H1 (cell line): ENCODE data around the gene ATXN7L3. TPM values are rescaled to one million over a fixed set of nuclear protein-coding genes. Genes with fewer than 3 reads are reported as not detected.

ENCODE experiments used
- CTCF ChIA-PET: fragments of 300-600 bp; sonication (Branson Sonifier 250); formaldehyde crosslinking; loops from one replicate; lab custom pipeline; 2021; ENCODE audit not compliant: partially characterized antibody; lab: Charles Lee
- POLR2A ChIA-PET: fragments of 300-600 bp; sonication (Branson Sonifier 250); formaldehyde crosslinking; loops from one replicate; lab custom pipeline; 2021; ENCODE audit warnings: inconsistent platforms; ENCODE audit not compliant: partially characterized antibody; lab: Charles Lee
- DNase-seq, 2 experiments: peaks; one replicate each; pipeline versions ENCODE4 v3.0.0 to v3.0.0-alpha.2; 2010 to 2022; ENCODE audit warnings: low spot score in 2 of 2, low read depth in 1 of 2, mixed read lengths in 1 of 2
- FAIRE-seq: peaks from 2 replicates; lab custom pipeline; 2011; peaks lifted over from hg19 to GRCh38; lab: Jason Lieb, UNC
- H2AFZ ChIP-seq: 2 replicates; pipeline ENCODE4 v1.8.1; 2012; ENCODE audit warnings: low read length, inconsistent platforms
- H2AK5ac ChIP-seq: 2 replicates; pipeline ENCODE4 v1.6.1; 2013; ENCODE audit warnings: low read depth, low read length
- H2BK120ac ChIP-seq: replicated peaks from 2 replicates; pipeline ENCODE3; 2013; ENCODE audit warnings: low read depth, low read length, inconsistent platforms
- H2BK12ac ChIP-seq: 2 replicates; pipeline ENCODE4 v1.6.1; 2013; ENCODE audit warnings: low read depth, low read length
- H2BK15ac ChIP-seq: 2 replicates; pipeline ENCODE4 v1.6.1; 2013; ENCODE audit warnings: low read length
- H2BK20ac ChIP-seq: 2 replicates; pipeline ENCODE4 v1.6.1; 2013; ENCODE audit warnings: low read length
- H2BK5ac ChIP-seq: 2 replicates; pipeline ENCODE4 v1.6.1; 2013; ENCODE audit warnings: low read depth, low read length
- H3K14ac ChIP-seq: 2 replicates; pipeline ENCODE4 v1.6.1; 2013; ENCODE audit warnings: inconsistent platforms; ENCODE audit not compliant: insufficient read length
- H3K18ac ChIP-seq: 2 replicates; pipeline ENCODE4 v1.6.1; 2013; ENCODE audit warnings: low read length; ENCODE audit errors: extremely low read depth
- H3K23ac ChIP-seq: 2 replicates; pipeline ENCODE4 v1.6.1; 2013; ENCODE audit warnings: inconsistent platforms; ENCODE audit not compliant: insufficient read length
- H3K23me2 ChIP-seq: 2 replicates; pipeline ENCODE4 v1.6.1; 2013; ENCODE audit warnings: low read depth, low read length
- H3K27ac ChIP-seq: 2 replicates; pipeline ENCODE4 v1.6.1; 2011; ENCODE audit warnings: low read depth, low read length, inconsistent platforms
- H3K27me3 ChIP-seq, 4 experiments: replicated peaks in 1 of 4; 1 replicate in 1 of 4; 2 replicates in 3 of 4; pipeline versions ENCODE4 v1.6.1 to v1.8.1; 2011 to 2013; ENCODE audit warnings: low read length in 3 of 4, mild to moderate bottlenecking in 3 of 4, inconsistent platforms in 2 of 4, mixed read lengths in 2 of 4, moderate library complexity in 1 of 4; ENCODE audit not compliant: control insufficient read depth in 3 of 4, insufficient read depth in 3 of 4; ENCODE audit errors: extremely low read depth in 1 of 4
- H3K36me3 ChIP-seq, 4 experiments: 2 replicates each; pipeline versions ENCODE4 v1.6.1 to v1.8.1; 2011 to 2013; ENCODE audit warnings: mild to moderate bottlenecking in 4 of 4, low read length in 3 of 4, moderate library complexity in 2 of 4, control low read depth in 1 of 4, inconsistent platforms in 1 of 4; ENCODE audit not compliant: insufficient read depth in 4 of 4, control insufficient read depth in 2 of 4
- H3K4ac ChIP-seq: replicated peaks from 2 replicates; pipeline ENCODE3; 2013; ENCODE audit warnings: low read length, low read depth, mixed read lengths, inconsistent platforms; ENCODE audit not compliant: insufficient read length
- H3K4me1 ChIP-seq, 4 experiments: replicated peaks in 1 of 4; 1 replicate in 1 of 4; 2 replicates in 3 of 4; pipeline versions ENCODE4 v1.6.1 to v1.8.1; 2011 to 2013; ENCODE audit warnings: low read length in 3 of 4, inconsistent platforms in 2 of 4, mixed read lengths in 1 of 4; ENCODE audit not compliant: insufficient read depth in 4 of 4, control insufficient read depth in 3 of 4
- H3K4me2 ChIP-seq, 2 experiments: 2 replicates each; pipeline versions ENCODE4 v1.6.1 to v1.8.1; 2011 to 2013; ENCODE audit warnings: low read depth in 2 of 2, low read length in 2 of 2, control low read depth in 1 of 2, inconsistent platforms in 1 of 2, mild to moderate bottlenecking in 1 of 2; ENCODE audit not compliant: insufficient read depth in 1 of 2
- H3K4me3 ChIP-seq, 4 experiments: fragments of 200-600, 300-600 bp in 1 of 4; sonication (generic), shearing (Covaris generic), sonication (Bioruptor Twin) in 1 of 4; 2 replicates each; pipeline versions ENCODE4 v1.5.1 to v1.8.1; 2011 to 2016; ENCODE audit warnings: low read length in 4 of 4, low read depth in 3 of 4, control low read depth in 2 of 4, inconsistent platforms in 2 of 4, mild to moderate bottlenecking in 2 of 4, mixed read lengths in 1 of 4, moderate library complexity in 1 of 4; ENCODE audit not compliant: insufficient read depth in 2 of 4; ENCODE audit errors: extremely low read depth in 1 of 4
- H3K56ac ChIP-seq: replicated peaks from 2 replicates; pipeline ENCODE3; 2013; ENCODE audit warnings: low read depth, mild to moderate bottlenecking, mixed read lengths, low read length, inconsistent platforms; ENCODE audit not compliant: insufficient read length
- H3K79me1 ChIP-seq: 2 replicates; pipeline ENCODE4 v1.6.1; 2013; ENCODE audit warnings: low read depth, low read length, control low read depth
- H3K79me2 ChIP-seq, 2 experiments: 2 replicates each; pipeline versions ENCODE4 v1.6.1 to v1.8.1; 2012 to 2013; ENCODE audit warnings: low read length in 2 of 2, mild to moderate bottlenecking in 2 of 2, inconsistent platforms in 1 of 2; ENCODE audit not compliant: insufficient read depth in 2 of 2, control insufficient read depth in 1 of 2
- H3K9ac ChIP-seq, 4 experiments: replicated peaks in 1 of 4; 1 replicate in 1 of 4; 2 replicates in 3 of 4; pipeline versions ENCODE4 v1.6.1 to v1.8.1; 2011 to 2013; ENCODE audit warnings: low read depth in 3 of 4, low read length in 3 of 4, control low read depth in 2 of 4, mild to moderate bottlenecking in 2 of 4, moderate library complexity in 2 of 4, inconsistent platforms in 1 of 4; ENCODE audit errors: extremely low read depth in 1 of 4
- H3K9me3 ChIP-seq, 2 experiments: 2 replicates each; pipeline versions ENCODE4 v1.6.1 to v1.8.1; 2012 to 2013; ENCODE audit warnings: mild to moderate bottlenecking in 2 of 2, moderate library complexity in 2 of 2, control low read depth in 1 of 2, inconsistent platforms in 1 of 2, low read depth in 1 of 2, low read length in 1 of 2, mixed read lengths in 1 of 2; ENCODE audit not compliant: insufficient read depth in 2 of 2
- H4K20me1 ChIP-seq, 2 experiments: replicated peaks in 1 of 2; 2 replicates each; pipeline versions ENCODE3 to v1.8.1; 2011 to 2013; ENCODE audit warnings: inconsistent platforms in 2 of 2, low read length in 2 of 2, mild to moderate bottlenecking in 1 of 2; ENCODE audit not compliant: insufficient read depth in 2 of 2, control insufficient read depth in 1 of 2
- H4K5ac ChIP-seq: 2 replicates; pipeline ENCODE4 v1.6.1; 2013; ENCODE audit warnings: low read length, low read depth, mixed read lengths, inconsistent platforms; ENCODE audit not compliant: insufficient read length
- H4K8ac ChIP-seq: 2 replicates; pipeline ENCODE4 v1.8.0; 2013; ENCODE audit warnings: mild to moderate bottlenecking, moderate library complexity, low read length, inconsistent platforms; ENCODE audit not compliant: insufficient read depth; ENCODE audit errors: extremely low read depth
- H4K91ac ChIP-seq: replicated peaks from 2 replicates; pipeline ENCODE3; 2013; ENCODE audit warnings: low read length, mixed read lengths, inconsistent platforms; ENCODE audit not compliant: insufficient read length
- CEBPB ChIP-seq: IDR thresholded peaks from 2 replicates; pipeline ENCODE4 v1.6.1; 2012; ENCODE audit warnings: low read depth, low read length
- CHD1 ChIP-seq: IDR thresholded peaks from 2 replicates; pipeline ENCODE4 v1.6.1; 2012; ENCODE audit warnings: low read depth, low read length, improper control_type of control experiment
- HDAC2 ChIP-seq, 2 experiments: fragments of 300-600 bp in 1 of 2; sonication (generic) in 1 of 2; IDR thresholded peaks; 2 replicates each; pipeline ENCODE4 v1.6.1; 2011 to 2012; ENCODE audit warnings: low read depth in 2 of 2, low read length in 2 of 2, mild to moderate bottlenecking in 2 of 2, moderate library complexity in 2 of 2, borderline replicate concordance in 1 of 2, inconsistent platforms in 1 of 2
- NRF1 ChIP-seq: IDR thresholded peaks from 2 replicates; pipeline ENCODE4 v1.6.1; 2011; ENCODE audit warnings: mild to moderate bottlenecking, low read depth, low read length, improper control_type of control experiment
- SAP30 ChIP-seq: fragments of 300-600 bp; sonication (generic); IDR thresholded peaks from 2 replicates; pipeline ENCODE4 v1.7.1; 2012; ENCODE audit warnings: low read length, moderate library complexity, mild to moderate bottlenecking, inconsistent platforms; ENCODE audit not compliant: insufficient read depth, insufficient replicate concordance
- SP2 ChIP-seq: IDR thresholded peaks from 2 replicates; pipeline ENCODE4 v1.6.1; 2012; ENCODE audit warnings: mild to moderate bottlenecking, low read length, inconsistent platforms
- TAF7 ChIP-seq: optimal IDR thresholded peaks from 2 replicates; pipeline ENCODE3; 2011; ENCODE audit warnings: low read depth, mild to moderate bottlenecking, inconsistent platforms, low read length, moderate library complexity, borderline replicate concordance
- whole genome bisulfite sequencing, 2 experiments: shearing (Covaris generic) in 1 of 2; methylation state at CpG; one replicate each; pipeline versions ENCODE4 v1.1.6 to v1.1.7; 2013 to 2015; ENCODE audit warnings: low lambda C conversion rate in 2 of 2, mixed read lengths in 2 of 2, inconsistent platforms in 1 of 2, low coverage in 1 of 2, missing lambda C conversion rate in 1 of 2; ENCODE audit not compliant: insufficient replicate concordance in 2 of 2, insufficient coverage in 1 of 2, insufficient read length in 1 of 2; ENCODE audit errors: extremely low coverage in 1 of 2, missing lambda C conversion rate in 1 of 2; 5-methylcytosine and 5-hydroxymethylcytosine counted together
- polyA plus RNA-seq, 7 experiments: library from polyadenylated mRNA; depleted of rRNA in 3 of 7; stranded (reverse) in 5 of 7; unstranded in 2 of 7; fragments of >200 nt in 5 of 7; fragments of 200-250 nt in 2 of 7; gene quantifications; 1 replicate in 5 of 7; 2 replicates in 1 of 7; 4 replicates in 1 of 7; pipeline versions ENCODE4 v1.2.1 to v1.2.3, GENCODE V29; 2011 to 2013; ENCODE audit warnings: missing spikeins in 2 of 7, mixed read lengths in 2 of 7
- total RNA-seq: library from RNA; stranded (reverse); fragmentation: NEBNext Ultra II Directional; extraction: Animal tissue kit (Norgen Biotek cat#: 25700); gene quantifications from 2 replicates; pipeline ENCODE4 v1.2.1, GENCODE V29; 2021
- TF ChIP-seq, protein P1 (sequence below): IDR thresholded peaks from 2 replicates; pipeline ENCODE4 v1.6.1; 2012; ENCODE audit warnings: low read length, inconsistent platforms

ATXN7L3 gene
- total and polyA plus RNA-seq, 2 of the 8 experiments (the other 6 are each of a cell fraction or from before 2014, with no cell fraction given), result 53.7 to 103 TPM

GRCh38 chr17:44178133-44178532 is 21.6 kb downstream of the ATXN7L3 start:
- H3K4me3 ChIP-seq, result no peak overlapping the region
- H3K27ac ChIP-seq, result no peak overlapping the region
- no peak overlapping the region for H2AFZ ChIP-seq
- H4K8ac ChIP-seq, result no peak overlapping the region
- no peaks in the 10 kb centered on the region for H3K27me3 ChIP-seq
- H3K4ac ChIP-seq, result no peak overlapping the region
- H4K5ac ChIP-seq, result no peak overlapping the region
- FAIRE-seq, result no peak
- H3K14ac ChIP-seq, result no peak overlapping the region
- H2BK20ac ChIP-seq, result no peak overlapping the region
- POLR2A ChIA-PET, result interaction anchor here (1.1 to 8.7 kb wide), 2 partner anchors 6 to 9 kb away, joined by 3 to 84 read pairs; partner anchors contain the start of gene TMUB2
- no peaks in the 10 kb centered on the region for H3K9me3 ChIP-seq
- H3K4me1 ChIP-seq, result no peaks in the 10 kb centered on the region
- H3K23me2 ChIP-seq, result no peaks in the 10 kb centered on the region
- peaks cover 10 to 25% (median 20%) of the 10 kb centered on the region in 4 experiments for H3K36me3 ChIP-seq
- peaks cover 2 to 5% of the 10 kb centered on the region in 2 experiments; a peak in 3 of 4 replicates for H3K79me2 ChIP-seq
- CTCF ChIA-PET, result interaction anchor here (0.5 to 1.9 kb wide), 2 partner anchors 10 to 51 kb away, joined by 5 to 8 read pairs; no protein-coding TSS in a partner anchor
- H3K18ac ChIP-seq, result no peak overlapping the region
- no peak overlapping the region for H3K4me2 ChIP-seq
- no peak overlapping the region for H3K9ac ChIP-seq
- no peak overlapping the region for H2AK5ac ChIP-seq
- TF ChIP-seq, protein P1, sequence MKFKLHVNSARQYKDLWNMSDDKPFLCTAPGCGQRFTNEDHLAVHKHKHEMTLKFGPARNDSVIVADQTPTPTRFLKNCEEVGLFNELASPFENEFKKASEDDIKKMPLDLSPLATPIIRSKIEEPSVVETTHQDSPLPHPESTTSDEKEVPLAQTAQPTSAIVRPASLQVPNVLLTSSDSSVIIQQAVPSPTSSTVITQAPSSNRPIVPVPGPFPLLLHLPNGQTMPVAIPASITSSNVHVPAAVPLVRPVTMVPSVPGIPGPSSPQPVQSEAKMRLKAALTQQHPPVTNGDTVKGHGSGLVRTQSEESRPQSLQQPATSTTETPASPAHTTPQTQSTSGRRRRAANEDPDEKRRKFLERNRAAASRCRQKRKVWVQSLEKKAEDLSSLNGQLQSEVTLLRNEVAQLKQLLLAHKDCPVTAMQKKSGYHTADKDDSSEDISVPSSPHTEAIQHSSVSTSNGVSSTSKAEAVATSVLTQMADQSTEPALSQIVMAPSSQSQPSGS, result no peak
- no peak for TF ChIP-seq SAP30
- TF ChIP-seq CHD1, result no peak
- no peak for TF ChIP-seq HDAC2 (IDR thresholded peaks at IDR 0.05; ENCODE audit: borderline replicate concordance in 1 of 2, low read depth in 2 of 2, low read length in 2 of 2)
- TF ChIP-seq NRF1, result no peak
- no peak for TF ChIP-seq SP2
- no peak for TF ChIP-seq TAF7
- TF ChIP-seq CEBPB, result no peak
- TF ChIP-seq, all 59 proteins: peak for 0
- Histone ChIP-seq H2BK120ac (no peak overlapping the region), H2BK15ac (no peak overlapping the region), H4K91ac (no peak overlapping the region), H3K79me1 (0 out of 2 replicates have a peak, but pooled peaks cover 3% of the 10 kb centered on the region), H2BK5ac (no peak overlapping the region), H2BK12ac (no peak overlapping the region), H3K56ac (no peak overlapping the region), H4K20me1 (peaks cover 2 to 6% of the 10 kb centered on the region in 2 experiments), H3K23ac (no peak overlapping the region)
- WGBS, 2 experiments, result 98% methylated on average over 14 of the region's 14 CpGs; no CpG with 5 or more reads in 1 of the 2 experiments
- no peak for DNase-seq
